A549 (cell line): Measurements from ENCODE around the gene DNAAF2. TPM values are rescaled to one million over a fixed set of nuclear protein-coding genes. Genes with fewer than 3 reads are reported as not detected.

ENCODE experiments used
- ATAC-seq, 2 experiments: fragments of 200-7000 bp in 1 of 2; fragments of >200 bp in 1 of 2; cut with Nextera tagmentation in 1 of 2; cut with Tn5 transposase in 1 of 2; 3 replicates each; pipeline versions ENCODE4 v1.8.0 to v1.9.1; 2018 to 2020; ENCODE audit warnings: mild to moderate bottlenecking in 1 of 2, moderate library complexity in 1 of 2
- CTCF ChIA-PET: fragments of 300-600 bp; sonication (Branson Sonifier 250); formaldehyde crosslinking; extraction: SDS; loops from one replicate; lab custom pipeline; 2021; ENCODE audit warnings: antibody characterized with exemption, inconsistent platforms; lab: Yijun Ruan, JAX
- POLR2A ChIA-PET: fragments of 350-600 bp; formaldehyde crosslinking; extraction: SDS; loops from one replicate; lab custom pipeline; 2021; ENCODE audit warnings: antibody characterized with exemption, inconsistent platforms; lab: Yijun Ruan, JAX
- DNase-seq, 2 experiments: peaks; one replicate each; pipeline versions ENCODE4 v3.0.0 to v3.0.0-alpha.2; 2011 to 2016; ENCODE audit warnings: low read depth in 1 of 2, low spot score in 1 of 2
- FAIRE-seq: peaks from 2 replicates; lab custom pipeline; 2011; peaks lifted over from hg19 to GRCh38; lab: Jason Lieb, UNC
- H3K27ac ChIP-seq, 2 experiments: fragments of >200 bp; sonication (Bioruptor Twin); formaldehyde crosslinking; 3 replicates each; pipeline ENCODE4 v1.5.1; 2016 to 2017
- H3K4me1 ChIP-seq: fragments of >200 bp; sonication (Bioruptor Twin); formaldehyde crosslinking; 3 replicates; pipeline ENCODE4 v1.6.1; 2016
- H3K4me2 ChIP-seq: fragments of >200 bp; sonication (Bioruptor Twin); formaldehyde crosslinking; 3 replicates; pipeline ENCODE4 v1.6.1; 2016
- H3K4me3 ChIP-seq: fragments of >200 bp; sonication (Bioruptor Twin); formaldehyde crosslinking; 3 replicates; pipeline ENCODE4 v1.5.1; 2016
- H3K9me3 ChIP-seq: fragments of >200 bp; sonication (Bioruptor Twin); formaldehyde crosslinking; 3 replicates; pipeline ENCODE4 v1.6.1; 2016
- CBX8 ChIP-seq: fragments of 200-600 bp; sonication (generic); IDR thresholded peaks from 2 replicates; pipeline ENCODE4 v1.6.1; 2016
- CEBPB ChIP-seq, 2 experiments: fragments of >200 bp in 1 of 2; sonication (Bioruptor Twin) in 1 of 2; formaldehyde crosslinking in 1 of 2; IDR thresholded peaks; 2 replicates each; pipeline ENCODE4 v1.6.1; 2012 to 2016
- ESRRA ChIP-seq: fragments of 150-350 bp; IDR thresholded peaks from 2 replicates; pipeline ENCODE4 v1.6.1; 2014; ENCODE audit warnings: mild to moderate bottlenecking, low read length, borderline replicate concordance
- FOSB ChIP-seq: fragments of 250-450 bp; sonication (Bioruptor Pico); IDR thresholded peaks from 2 replicates; pipeline ENCODE4 v1.5.0; 2020; ENCODE audit warnings: mild to moderate bottlenecking, moderate library complexity
- HEYL ChIP-seq: fragments of 250-450 bp; sonication (Bioruptor Pico); IDR thresholded peaks from 2 replicates; pipeline ENCODE4 v1.8.0; 2021; ENCODE audit warnings: mild to moderate bottlenecking, moderate library complexity
- HOXB13 ChIP-seq: fragments of 250-450 bp; sonication (Bioruptor Pico); IDR thresholded peaks from 2 replicates; pipeline ENCODE4 v1.5.0; 2020; ENCODE audit warnings: low read depth, mild to moderate bottlenecking, moderate library complexity
- HOXB5 ChIP-seq: fragments of 250-450 bp; sonication (Bioruptor Pico); IDR thresholded peaks from 2 replicates; pipeline ENCODE4 v1.5.0; 2020; ENCODE audit warnings: mild to moderate bottlenecking, moderate library complexity
- JUN ChIP-seq, 2 experiments: fragments of >200 bp; sonication (Bioruptor Twin); formaldehyde crosslinking; IDR thresholded peaks; 2 replicates in 1 of 2; 3 replicates in 1 of 2; pipeline ENCODE4 v1.6.1; 2016 to 2017
- MAZ ChIP-seq: fragments of 150-350 bp; IDR thresholded peaks from 2 replicates; pipeline ENCODE4 v1.6.1; 2014; ENCODE audit warnings: antibody characterized with exemption, low read depth, low read length, borderline replicate concordance
- MYC ChIP-seq: IDR thresholded peaks from 2 replicates; pipeline ENCODE4 v1.6.1; 2012; ENCODE audit warnings: mild to moderate bottlenecking, inconsistent platforms, low read length, improper control_type of control experiment, borderline replicate concordance
- NFE2L2 ChIP-seq: fragments of 150-350 bp; conservative IDR thresholded peaks from 2 replicates; pipeline ENCODE4 v1.6.1; 2014; ENCODE audit warnings: low read length
- NPAS2 ChIP-seq: fragments of 250-450 bp; sonication (Bioruptor Pico); IDR thresholded peaks from 2 replicates; pipeline ENCODE4 v1.8.0; 2022; ENCODE audit warnings: mild to moderate bottlenecking, moderate library complexity, borderline replicate concordance
- NR3C1 ChIP-seq: fragments of >200 bp; sonication (Bioruptor Twin); formaldehyde crosslinking; IDR thresholded peaks from 3 replicates; pipeline ENCODE4 v1.6.1; 2017
- PHF8 ChIP-seq: fragments of 200-600 bp; sonication (generic); IDR thresholded peaks from 2 replicates; pipeline ENCODE4 v1.6.1; 2016; ENCODE audit warnings: low read depth, mild to moderate bottlenecking, antibody characterized with exemption, moderate library complexity, borderline replicate concordance
- POLR2A ChIP-seq: IDR thresholded peaks from 2 replicates; pipeline ENCODE4 v1.6.1; 2012; ENCODE audit warnings: mild to moderate bottlenecking, low read length
- POLR2AphosphoS2 ChIP-seq: conservative IDR thresholded peaks from 2 replicates; pipeline ENCODE4 v1.6.1; 2012; ENCODE audit warnings: low read length, improper control_type of control experiment, inconsistent platforms
- ZC3H11A ChIP-seq: fragments of 450-650 bp; IDR thresholded peaks from 2 replicates; pipeline ENCODE4 v1.6.1; 2014; ENCODE audit warnings: antibody characterized with exemption, mild to moderate bottlenecking
- WGBS: methylation state at CpG from one replicate; pipeline ENCODE4 v1.1.6; 2017; ENCODE audit errors: missing lambda C conversion rate; 5-methylcytosine and 5-hydroxymethylcytosine counted together
- polyA plus RNA-seq, 4 experiments: library from polyadenylated mRNA; depleted of rRNA in 3 of 4; stranded (reverse); fragments of >200 nt; fragmentation: RNase III in 1 of 4; extraction: RNeasy Plus Mini Kit Qiagen cat#74134 plus additional on column Dnase treatment in 1 of 4; gene quantifications; 2 replicates in 3 of 4; 3 replicates in 1 of 4; pipeline ENCODE4 v1.2.3, GENCODE V29; 2011 to 2017
- TF ChIP-seq, protein P1 (sequence below): fragments of 250-450 bp; sonication (Bioruptor Pico); IDR thresholded peaks from 2 replicates; pipeline ENCODE4 v1.5.0; 2020; ENCODE audit warnings: low read depth, mild to moderate bottlenecking, moderate library complexity
- TF ChIP-seq, protein P2 (sequence below): fragments of >200 bp; sonication (Bioruptor Twin); formaldehyde crosslinking; IDR thresholded peaks from 3 replicates; pipeline ENCODE4 v1.5.1; 2016
- TF ChIP-seq, protein P3 (sequence below): IDR thresholded peaks from 2 replicates; pipeline ENCODE4 v1.6.1; 2012; ENCODE audit warnings: low read depth, borderline replicate concordance
- TF ChIP-seq, protein P4 (sequence below): IDR thresholded peaks from 2 replicates; pipeline ENCODE4 v1.6.1; 2012
- TF ChIP-seq, protein P5 (sequence below): fragments of 450-650 bp; IDR thresholded peaks from 2 replicates; pipeline ENCODE4 v1.6.1; 2014; ENCODE audit warnings: antibody characterized with exemption
- TF ChIP-seq, protein P6 (sequence below): fragments of >200 bp; sonication (Bioruptor Twin); formaldehyde crosslinking; IDR thresholded peaks from 3 replicates; pipeline ENCODE4 v1.6.1; 2016

Gene DNAAF2
- polyA plus RNA-seq, 2 of the 4 experiments (the other 2 are of a cell fraction) = 12.1 to 14.1 TPM

DNA sequence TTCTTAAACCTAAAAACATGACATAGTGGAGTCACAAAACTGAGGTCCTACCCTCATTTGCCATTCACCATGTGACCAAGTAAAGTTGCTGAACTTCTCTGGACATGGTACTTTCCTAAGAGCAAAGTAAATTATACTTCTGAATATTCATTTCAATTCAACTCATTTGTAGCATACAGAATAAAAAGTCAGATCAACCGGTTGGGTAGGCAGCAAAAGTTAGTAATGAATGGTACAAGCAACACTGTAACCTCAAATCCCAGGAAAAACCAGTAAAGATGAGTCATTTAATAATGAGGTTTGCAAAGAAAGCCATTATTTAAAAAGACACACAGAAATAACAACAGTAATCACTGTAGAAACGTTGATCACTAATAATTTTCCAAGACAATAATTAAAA is 44.2 kb upstream of the DNAAF2 start (continued):
- TF ChIP-seq JUN (IDR thresholded peaks at IDR 0.05) = no peak
- no peak for TF ChIP-seq POLR2A

DNA sequence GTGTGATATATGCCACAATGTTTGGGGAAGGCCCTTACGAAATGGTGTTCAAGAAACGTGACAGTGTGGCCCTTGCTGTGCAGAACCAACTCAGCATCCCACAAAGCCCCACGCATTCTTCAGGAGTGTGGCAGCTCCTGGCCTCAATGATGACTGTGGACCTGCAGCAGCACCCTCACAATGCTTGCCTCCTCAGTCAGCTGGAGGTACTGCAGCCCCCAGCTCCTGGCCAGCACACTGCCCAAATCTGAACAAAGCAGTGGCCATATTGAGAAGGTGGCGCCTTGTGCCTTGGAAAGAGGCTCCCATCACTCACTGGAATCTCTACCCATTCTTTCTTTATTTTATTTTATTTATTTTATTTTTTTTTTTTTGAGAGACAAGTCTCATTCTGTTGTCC is 42.6 kb upstream of the DNAAF2 start:
- ChIA-PET CTCF (interaction anchor here (1.0 to 3.0 kb wide), 4 partner anchors 10 to 19 kb away, joined by 3 to 15 read pairs (median 5); partner anchors contain the start of gene POLE2), POLR2A (no interaction called here)
- Histone ChIP-seq H3K4me1 (no peaks in the 10 kb centered on the region), H3K9me3 (no peaks in the 10 kb centered on the region), H3K4me2 (no peak overlapping the region), H3K4me3 (no peak overlapping the region), H3K27ac (no peak overlapping the region)
- peak; percentile 88 to 90 for ATAC-seq
- WGBS = 96% methylated on average over 4 of the region's 4 CpGs
- no peak for FAIRE-seq
- TF ChIP-seq NFE2L2 (no peak), FOSB (CRISPR knock-in tag) (no peak), MYC (no peak), NPAS2 (no peak), ESRRA (no peak), HOXB13 (CRISPR knock-in tag) (no peak), MAZ (no peak), POLR2A (no peak), CEBPB (IDR thresholded peaks at IDR 0.05) (no peak)
- TF ChIP-seq, protein P1, sequence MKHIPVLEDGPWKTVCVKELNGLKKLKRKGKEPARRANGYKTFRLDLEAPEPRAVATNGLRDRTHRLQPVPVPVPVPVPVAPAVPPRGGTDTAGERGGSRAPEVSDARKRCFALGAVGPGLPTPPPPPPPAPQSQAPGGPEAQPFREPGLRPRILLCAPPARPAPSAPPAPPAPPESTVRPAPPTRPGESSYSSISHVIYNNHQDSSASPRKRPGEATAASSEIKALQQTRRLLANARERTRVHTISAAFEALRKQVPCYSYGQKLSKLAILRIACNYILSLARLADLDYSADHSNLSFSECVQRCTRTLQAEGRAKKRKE (CRISPR knock-in tag) = no peak
- TF ChIP-seq, protein P2, sequence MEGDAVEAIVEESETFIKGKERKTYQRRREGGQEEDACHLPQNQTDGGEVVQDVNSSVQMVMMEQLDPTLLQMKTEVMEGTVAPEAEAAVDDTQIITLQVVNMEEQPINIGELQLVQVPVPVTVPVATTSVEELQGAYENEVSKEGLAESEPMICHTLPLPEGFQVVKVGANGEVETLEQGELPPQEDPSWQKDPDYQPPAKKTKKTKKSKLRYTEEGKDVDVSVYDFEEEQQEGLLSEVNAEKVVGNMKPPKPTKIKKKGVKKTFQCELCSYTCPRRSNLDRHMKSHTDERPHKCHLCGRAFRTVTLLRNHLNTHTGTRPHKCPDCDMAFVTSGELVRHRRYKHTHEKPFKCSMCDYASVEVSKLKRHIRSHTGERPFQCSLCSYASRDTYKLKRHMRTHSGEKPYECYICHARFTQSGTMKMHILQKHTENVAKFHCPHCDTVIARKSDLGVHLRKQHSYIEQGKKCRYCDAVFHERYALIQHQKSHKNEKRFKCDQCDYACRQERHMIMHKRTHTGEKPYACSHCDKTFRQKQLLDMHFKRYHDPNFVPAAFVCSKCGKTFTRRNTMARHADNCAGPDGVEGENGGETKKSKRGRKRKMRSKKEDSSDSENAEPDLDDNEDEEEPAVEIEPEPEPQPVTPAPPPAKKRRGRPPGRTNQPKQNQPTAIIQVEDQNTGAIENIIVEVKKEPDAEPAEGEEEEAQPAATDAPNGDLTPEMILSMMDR = no peak
- DNase-seq = peak in 1 of 2 experiments; percentile 33

DNA sequence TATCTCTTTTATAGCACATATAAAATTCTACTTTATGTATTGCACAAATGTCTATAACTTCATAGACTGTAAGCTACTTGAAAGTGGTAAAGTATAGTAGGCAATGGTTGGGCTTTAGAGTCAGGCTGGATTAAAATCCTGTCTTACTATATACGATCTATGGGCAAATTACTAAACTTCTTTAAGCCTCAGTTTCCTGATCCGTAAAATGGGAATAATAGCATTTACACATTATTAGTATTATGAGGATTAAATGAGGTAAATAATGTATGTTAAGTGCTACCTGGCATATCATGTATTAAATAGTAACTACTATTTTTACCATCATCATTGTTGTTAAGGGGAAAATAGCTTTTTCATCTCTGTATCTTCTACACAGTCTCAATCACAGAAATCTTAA is 38.5 kb upstream of the DNAAF2 start:
- no peak for DNase-seq
- CTCF ChIA-PET = no interaction called here
- WGBS = 86% methylated on average over 2 of the region's 2 CpGs
- POLR2A ChIA-PET = no interaction called here
- no peak overlapping the region for H3K4me3 ChIP-seq
- no peaks in the 10 kb centered on the region for H3K4me1 ChIP-seq
- H3K27ac ChIP-seq = no peak overlapping the region
- H3K4me2 ChIP-seq = no peak overlapping the region
- FAIRE-seq = no peak
- no peaks in the 10 kb centered on the region for H3K9me3 ChIP-seq
- no peak for ATAC-seq
- TF ChIP-seq ZC3H11A (no peak), NPAS2 (no peak), NR3C1 (no peak)
- TF ChIP-seq, protein P3, sequence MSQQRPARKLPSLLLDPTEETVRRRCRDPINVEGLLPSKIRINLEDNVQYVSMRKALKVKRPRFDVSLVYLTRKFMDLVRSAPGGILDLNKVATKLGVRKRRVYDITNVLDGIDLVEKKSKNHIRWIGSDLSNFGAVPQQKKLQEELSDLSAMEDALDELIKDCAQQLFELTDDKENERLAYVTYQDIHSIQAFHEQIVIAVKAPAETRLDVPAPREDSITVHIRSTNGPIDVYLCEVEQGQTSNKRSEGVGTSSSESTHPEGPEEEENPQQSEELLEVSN = no peak

DNA sequence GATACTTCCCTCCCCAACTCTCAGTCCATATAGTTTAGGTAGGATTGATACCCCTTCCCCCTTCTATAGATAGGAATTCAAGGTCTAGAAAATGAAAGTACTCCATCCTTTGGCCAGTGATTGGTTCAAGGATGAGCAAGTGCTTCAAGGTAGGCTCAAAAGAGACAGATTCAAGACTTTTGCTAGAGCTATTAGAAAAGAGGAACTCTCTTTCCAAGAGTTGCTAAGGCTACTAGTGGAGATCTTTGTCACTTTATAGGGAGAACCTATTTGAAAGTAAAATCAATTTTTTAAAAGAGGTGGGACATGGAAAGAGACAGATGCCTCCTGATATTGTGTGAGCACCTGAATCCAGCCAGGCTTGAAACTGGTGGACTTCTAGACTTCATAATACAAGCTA is 35.4 kb upstream of the DNAAF2 start:
- Histone ChIP-seq H3K27ac (no peak overlapping the region), H3K4me2 (no peak overlapping the region), H3K4me3 (no peak overlapping the region), H3K4me1 (no peaks in the 10 kb centered on the region), H3K9me3 (no peaks in the 10 kb centered on the region)
- no peak for FAIRE-seq
- no peak for DNase-seq
- ATAC-seq = no peak
- ChIA-PET POLR2A (no interaction called here), CTCF (interaction anchor here (1.4 kb wide), 1 partner anchor 36 kb away, joined by 3 read pairs; no protein-coding TSS in a partner anchor)
- TF ChIP-seq, protein P4, sequence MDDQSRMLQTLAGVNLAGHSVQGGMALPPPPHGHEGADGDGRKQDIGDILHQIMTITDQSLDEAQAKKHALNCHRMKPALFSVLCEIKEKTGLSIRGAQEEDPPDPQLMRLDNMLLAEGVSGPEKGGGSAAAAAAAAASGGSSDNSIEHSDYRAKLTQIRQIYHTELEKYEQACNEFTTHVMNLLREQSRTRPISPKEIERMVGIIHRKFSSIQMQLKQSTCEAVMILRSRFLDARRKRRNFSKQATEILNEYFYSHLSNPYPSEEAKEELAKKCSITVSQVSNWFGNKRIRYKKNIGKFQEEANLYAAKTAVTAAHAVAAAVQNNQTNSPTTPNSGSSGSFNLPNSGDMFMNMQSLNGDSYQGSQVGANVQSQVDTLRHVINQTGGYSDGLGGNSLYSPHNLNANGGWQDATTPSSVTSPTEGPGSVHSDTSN = no peak
- TF ChIP-seq HOXB5 (CRISPR knock-in tag) (no peak), ESRRA (no peak), HEYL (CRISPR knock-in tag) (no peak), CBX8 (no peak), POLR2AphosphoS2 (no peak), PHF8 (no peak)
- TF ChIP-seq, protein P5, sequence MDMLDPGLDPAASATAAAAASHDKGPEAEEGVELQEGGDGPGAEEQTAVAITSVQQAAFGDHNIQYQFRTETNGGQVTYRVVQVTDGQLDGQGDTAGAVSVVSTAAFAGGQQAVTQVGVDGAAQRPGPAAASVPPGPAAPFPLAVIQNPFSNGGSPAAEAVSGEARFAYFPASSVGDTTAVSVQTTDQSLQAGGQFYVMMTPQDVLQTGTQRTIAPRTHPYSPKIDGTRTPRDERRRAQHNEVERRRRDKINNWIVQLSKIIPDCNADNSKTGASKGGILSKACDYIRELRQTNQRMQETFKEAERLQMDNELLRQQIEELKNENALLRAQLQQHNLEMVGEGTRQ = no peak
- TF ChIP-seq, protein P6, sequence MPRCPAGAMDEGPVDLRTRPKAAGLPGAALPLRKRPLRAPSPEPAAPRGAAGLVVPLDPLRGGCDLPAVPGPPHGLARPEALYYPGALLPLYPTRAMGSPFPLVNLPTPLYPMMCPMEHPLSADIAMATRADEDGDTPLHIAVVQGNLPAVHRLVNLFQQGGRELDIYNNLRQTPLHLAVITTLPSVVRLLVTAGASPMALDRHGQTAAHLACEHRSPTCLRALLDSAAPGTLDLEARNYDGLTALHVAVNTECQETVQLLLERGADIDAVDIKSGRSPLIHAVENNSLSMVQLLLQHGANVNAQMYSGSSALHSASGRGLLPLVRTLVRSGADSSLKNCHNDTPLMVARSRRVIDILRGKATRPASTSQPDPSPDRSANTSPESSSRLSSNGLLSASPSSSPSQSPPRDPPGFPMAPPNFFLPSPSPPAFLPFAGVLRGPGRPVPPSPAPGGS = no peak
